ENCODE results near the gene SERINC5.

DNA sequence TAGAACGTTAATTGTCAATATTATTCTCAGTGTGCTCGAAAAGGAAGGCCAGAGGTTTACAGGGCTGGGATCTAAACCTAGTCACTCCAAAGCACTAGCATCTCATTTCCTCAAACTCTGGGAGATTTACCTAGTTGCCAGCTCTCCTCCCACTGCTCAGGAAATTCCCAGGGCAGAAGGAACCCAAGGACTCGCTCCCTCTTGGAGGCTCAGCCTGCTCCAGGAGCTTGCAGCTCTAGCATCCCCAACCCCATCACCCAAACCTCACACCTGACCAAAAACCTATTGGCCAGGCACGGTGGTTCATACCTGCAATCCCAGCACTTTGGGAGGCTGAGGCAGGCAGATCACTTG, 26.0 kb downstream of the SERINC5 start:
- TF ChIP-seq ZNF565 (CRISPR knock-in tag; conservative IDR thresholded peaks at IDR 0.05; ENCODE audit: low read depth), result no peak
- TF ChIP-seq, protein P1, sequence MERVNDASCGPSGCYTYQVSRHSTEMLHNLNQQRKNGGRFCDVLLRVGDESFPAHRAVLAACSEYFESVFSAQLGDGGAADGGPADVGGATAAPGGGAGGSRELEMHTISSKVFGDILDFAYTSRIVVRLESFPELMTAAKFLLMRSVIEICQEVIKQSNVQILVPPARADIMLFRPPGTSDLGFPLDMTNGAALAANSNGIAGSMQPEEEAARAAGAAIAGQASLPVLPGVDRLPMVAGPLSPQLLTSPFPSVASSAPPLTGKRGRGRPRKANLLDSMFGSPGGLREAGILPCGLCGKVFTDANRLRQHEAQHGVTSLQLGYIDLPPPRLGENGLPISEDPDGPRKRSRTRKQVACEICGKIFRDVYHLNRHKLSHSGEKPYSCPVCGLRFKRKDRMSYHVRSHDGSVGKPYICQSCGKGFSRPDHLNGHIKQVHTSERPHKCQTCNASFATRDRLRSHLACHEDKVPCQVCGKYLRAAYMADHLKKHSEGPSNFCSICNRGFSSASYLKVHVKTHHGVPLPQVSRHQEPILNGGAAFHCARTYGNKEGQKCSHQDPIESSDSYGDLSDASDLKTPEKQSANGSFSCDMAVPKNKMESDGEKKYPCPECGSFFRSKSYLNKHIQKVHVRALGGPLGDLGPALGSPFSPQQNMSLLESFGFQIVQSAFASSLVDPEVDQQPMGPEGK (CRISPR knock-in tag; IDR thresholded peaks at IDR 0.05; ENCODE audit: borderline replicate concordance), result no peak
- no peak for TF ChIP-seq PPARA (CRISPR knock-in tag; IDR thresholded peaks at IDR 0.05; ENCODE audit: borderline replicate concordance)
- TF ChIP-seq ZNF70 (CRISPR knock-in tag; IDR thresholded peaks at IDR 0.05), result no peak
- no peak for TF ChIP-seq ARNTL (CRISPR knock-in tag; IDR thresholded peaks at IDR 0.05; ENCODE audit: borderline replicate concordance, low read depth)
- TF ChIP-seq, protein P2, sequence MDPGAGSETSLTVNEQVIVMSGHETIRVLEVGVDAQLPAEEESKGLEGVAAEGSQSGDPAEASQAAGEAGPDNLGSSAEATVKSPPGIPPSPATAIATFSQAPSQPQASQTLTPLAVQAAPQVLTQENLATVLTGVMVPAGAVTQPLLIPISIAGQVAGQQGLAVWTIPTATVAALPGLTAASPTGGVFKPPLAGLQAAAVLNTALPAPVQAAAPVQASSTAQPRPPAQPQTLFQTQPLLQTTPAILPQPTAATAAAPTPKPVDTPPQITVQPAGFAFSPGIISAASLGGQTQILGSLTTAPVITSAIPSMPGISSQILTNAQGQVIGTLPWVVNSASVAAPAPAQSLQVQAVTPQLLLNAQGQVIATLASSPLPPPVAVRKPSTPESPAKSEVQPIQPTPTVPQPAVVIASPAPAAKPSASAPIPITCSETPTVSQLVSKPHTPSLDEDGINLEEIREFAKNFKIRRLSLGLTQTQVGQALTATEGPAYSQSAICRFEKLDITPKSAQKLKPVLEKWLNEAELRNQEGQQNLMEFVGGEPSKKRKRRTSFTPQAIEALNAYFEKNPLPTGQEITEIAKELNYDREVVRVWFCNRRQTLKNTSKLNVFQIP (CRISPR knock-in tag; IDR thresholded peaks at IDR 0.05; ENCODE audit: borderline replicate concordance, low read depth), result no peak
- no peak for TF ChIP-seq ISL1 (CRISPR knock-in tag; IDR thresholded peaks at IDR 0.05)
- TF ChIP-seq ZFP30 (CRISPR knock-in tag; IDR thresholded peaks at IDR 0.05), result no peak
- TF ChIP-seq, protein P3, sequence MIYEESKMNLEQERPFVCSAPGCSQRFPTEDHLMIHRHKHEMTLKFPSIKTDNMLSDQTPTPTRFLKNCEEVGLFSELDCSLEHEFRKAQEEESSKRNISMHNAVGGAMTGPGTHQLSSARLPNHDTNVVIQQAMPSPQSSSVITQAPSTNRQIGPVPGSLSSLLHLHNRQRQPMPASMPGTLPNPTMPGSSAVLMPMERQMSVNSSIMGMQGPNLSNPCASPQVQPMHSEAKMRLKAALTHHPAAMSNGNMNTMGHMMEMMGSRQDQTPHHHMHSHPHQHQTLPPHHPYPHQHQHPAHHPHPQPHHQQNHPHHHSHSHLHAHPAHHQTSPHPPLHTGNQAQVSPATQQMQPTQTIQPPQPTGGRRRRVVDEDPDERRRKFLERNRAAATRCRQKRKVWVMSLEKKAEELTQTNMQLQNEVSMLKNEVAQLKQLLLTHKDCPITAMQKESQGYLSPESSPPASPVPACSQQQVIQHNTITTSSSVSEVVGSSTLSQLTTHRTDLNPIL (CRISPR knock-in tag; IDR thresholded peaks at IDR 0.05; ENCODE audit: low read depth), result no peak
- no peak for TF ChIP-seq SNAI2 (CRISPR knock-in tag; IDR thresholded peaks at IDR 0.05)
- no peak for TF ChIP-seq GLIS3 (CRISPR knock-in tag; IDR thresholded peaks at IDR 0.05)
- no peak for TF ChIP-seq ZNF8 (CRISPR knock-in tag; IDR thresholded peaks at IDR 0.05)
- TF ChIP-seq BACH2 (CRISPR knock-in tag; IDR thresholded peaks at IDR 0.05; ENCODE audit: borderline replicate concordance), result no peak

All from SK-N-SH treated with all-trans-retinoic acid at 6 μM for 48 hours (cell line).